WTC11 (cell line): Measurements from ENCODE around the gene RARB.

Experiments used
- CTCF ChIP-seq: fragments of 200-600 bp; IDR thresholded peaks from 2 replicates; pipeline ENCODE4 v1.8.0; 2022; ENCODE audit warnings: antibody characterized with exemption
- ELF4 ChIP-seq: sonication (generic); formaldehyde crosslinking; IDR thresholded peaks from 2 replicates; pipeline ENCODE4 v1.8.1; 2022; ENCODE audit warnings: low read depth, mild to moderate bottlenecking, moderate library complexity, missing genetic modification reagents
- ESRRA ChIP-seq: sonication (generic); formaldehyde crosslinking; IDR thresholded peaks from 2 replicates; pipeline ENCODE4 v1.8.1; 2022; ENCODE audit warnings: mild to moderate bottlenecking, missing genetic modification reagents, borderline replicate concordance
- HMGXB4 ChIP-seq: sonication (generic); formaldehyde crosslinking; IDR thresholded peaks from 2 replicates; pipeline ENCODE4 v1.8.1; 2023; ENCODE audit warnings: mild to moderate bottlenecking, moderate library complexity, missing genetic modification reagents
- MAX ChIP-seq: sonication (generic); formaldehyde crosslinking; IDR thresholded peaks from 2 replicates; pipeline ENCODE4 v1.8.0; 2022; ENCODE audit warnings: mild to moderate bottlenecking, missing genetic modification reagents
- MXD4 ChIP-seq: fragments of 250-450 bp; sonication (Bioruptor Pico); IDR thresholded peaks from 2 replicates; pipeline ENCODE4 v1.8.0; 2021; ENCODE audit warnings: mild to moderate bottlenecking, moderate library complexity, borderline replicate concordance
- TEAD1 ChIP-seq: sonication (generic); formaldehyde crosslinking; IDR thresholded peaks from 2 replicates; pipeline ENCODE4 v1.8.0; 2022; ENCODE audit warnings: mild to moderate bottlenecking, missing genetic modification reagents
- USF2 ChIP-seq: sonication (generic); formaldehyde crosslinking; IDR thresholded peaks from 2 replicates; pipeline ENCODE4 v1.8.1; 2023; ENCODE audit warnings: mild to moderate bottlenecking, missing genetic modification reagents, moderate library complexity
- ZNF512 ChIP-seq: sonication (generic); formaldehyde crosslinking; IDR thresholded peaks from 2 replicates; pipeline ENCODE4 v1.8.1; 2022; ENCODE audit warnings: missing genetic modification reagents, borderline replicate concordance

- TF ChIP-seq ZNF512 (CRISPR knock-in tag) (no peak), MAX (CRISPR knock-in tag) (no peak), TEAD1 (no peak), USF2 (no peak), CTCF (no peak), ESRRA (no peak), MXD4 (no peak), ELF4 (CRISPR knock-in tag) (no peak), HMGXB4 (CRISPR knock-in tag) (no peak)
Measured at GRCh38 chr3:25586167-25586505, 158.1 kb downstream of the RARB start.
